ENCODE data around the gene SLC1A7. TPM values are rescaled to one million over a fixed set of nuclear protein-coding genes. Genes with fewer than 3 reads are reported as not detected.

Gene SLC1A7
- total RNA-seq, 1 donor from 2014 or later: not detected

DNA sequence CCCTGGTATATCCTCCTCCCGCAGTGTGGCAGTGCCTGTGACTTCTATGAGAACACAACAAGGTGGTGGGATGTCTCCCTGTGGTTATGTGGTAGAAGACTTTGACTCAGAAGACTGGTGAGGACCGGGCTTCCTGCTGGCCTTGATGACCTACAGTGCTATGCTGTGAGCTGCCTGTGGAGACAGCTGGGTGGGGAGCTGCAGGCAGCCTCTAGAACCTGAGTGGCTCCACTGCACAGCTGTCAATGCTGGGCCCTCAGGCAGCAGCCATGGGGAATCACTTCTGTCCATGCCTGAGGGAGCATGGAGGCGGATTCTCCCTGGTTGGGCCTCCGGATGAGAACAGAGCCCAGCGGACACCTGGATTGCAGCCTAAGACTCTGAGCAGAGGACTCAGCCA is 14.9 kb downstream of the SLC1A7 start:
- TF ChIP-seq, protein P1, sequence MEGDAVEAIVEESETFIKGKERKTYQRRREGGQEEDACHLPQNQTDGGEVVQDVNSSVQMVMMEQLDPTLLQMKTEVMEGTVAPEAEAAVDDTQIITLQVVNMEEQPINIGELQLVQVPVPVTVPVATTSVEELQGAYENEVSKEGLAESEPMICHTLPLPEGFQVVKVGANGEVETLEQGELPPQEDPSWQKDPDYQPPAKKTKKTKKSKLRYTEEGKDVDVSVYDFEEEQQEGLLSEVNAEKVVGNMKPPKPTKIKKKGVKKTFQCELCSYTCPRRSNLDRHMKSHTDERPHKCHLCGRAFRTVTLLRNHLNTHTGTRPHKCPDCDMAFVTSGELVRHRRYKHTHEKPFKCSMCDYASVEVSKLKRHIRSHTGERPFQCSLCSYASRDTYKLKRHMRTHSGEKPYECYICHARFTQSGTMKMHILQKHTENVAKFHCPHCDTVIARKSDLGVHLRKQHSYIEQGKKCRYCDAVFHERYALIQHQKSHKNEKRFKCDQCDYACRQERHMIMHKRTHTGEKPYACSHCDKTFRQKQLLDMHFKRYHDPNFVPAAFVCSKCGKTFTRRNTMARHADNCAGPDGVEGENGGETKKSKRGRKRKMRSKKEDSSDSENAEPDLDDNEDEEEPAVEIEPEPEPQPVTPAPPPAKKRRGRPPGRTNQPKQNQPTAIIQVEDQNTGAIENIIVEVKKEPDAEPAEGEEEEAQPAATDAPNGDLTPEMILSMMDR (IDR thresholded peaks at IDR 0.05): no peak
- H3K4me3 Mint-ChIP-seq (ENCODE audit: unreplicated experiment): no peak overlapping the region
- no peak for DNase-seq (ENCODE audit: extremely low spot score, unreplicated experiment)
- H3K4me1 Mint-ChIP-seq (ENCODE audit: unreplicated experiment): peaks cover 32% of the 10 kb centered on the region
- H3K27ac Mint-ChIP-seq (ENCODE audit: unreplicated experiment): no peak overlapping the region
- no peaks in the 10 kb centered on the region for H3K27me3 Mint-ChIP-seq (ENCODE audit: unreplicated experiment)
- H3K9me3 Mint-ChIP-seq (ENCODE audit: unreplicated experiment): no peaks in the 10 kb centered on the region
- no peaks in the 10 kb centered on the region for H3K36me3 Mint-ChIP-seq (ENCODE audit: unreplicated experiment)

DNA sequence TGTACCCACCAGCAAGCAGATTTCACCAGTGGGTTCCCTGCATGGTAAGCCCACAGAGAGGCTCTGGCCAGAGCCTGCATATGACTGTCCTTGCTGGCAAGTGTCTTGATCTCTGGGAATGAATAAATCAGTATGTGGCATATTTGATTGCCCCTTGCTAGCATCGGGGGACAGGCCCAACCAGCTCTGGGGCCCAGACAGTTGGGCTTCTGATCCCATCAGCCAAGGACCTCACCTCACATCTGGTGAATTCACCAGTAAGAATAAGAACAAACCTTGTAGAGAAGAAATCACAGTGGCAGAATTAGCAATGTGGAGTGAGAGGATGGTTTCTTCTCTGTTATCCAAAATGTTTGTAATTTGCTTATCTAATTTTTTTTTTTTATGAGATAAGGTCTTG is 15.9 kb downstream of the SLC1A7 start:
- Mint-ChIP-seq H3K27ac (ENCODE audit: unreplicated experiment) (no peak overlapping the region), H3K9me3 (ENCODE audit: unreplicated experiment) (no peaks in the 10 kb centered on the region), H3K4me1 (ENCODE audit: unreplicated experiment) (peaks cover 42% of the 10 kb centered on the region), H3K36me3 (ENCODE audit: unreplicated experiment) (no peaks in the 10 kb centered on the region), H3K27me3 (ENCODE audit: unreplicated experiment) (no peaks in the 10 kb centered on the region), H3K4me3 (ENCODE audit: unreplicated experiment) (no peak overlapping the region)
- TF ChIP-seq, protein P1 (IDR thresholded peaks at IDR 0.05): no peak
- no peak for DNase-seq (ENCODE audit: extremely low spot score, unreplicated experiment)

DNA sequence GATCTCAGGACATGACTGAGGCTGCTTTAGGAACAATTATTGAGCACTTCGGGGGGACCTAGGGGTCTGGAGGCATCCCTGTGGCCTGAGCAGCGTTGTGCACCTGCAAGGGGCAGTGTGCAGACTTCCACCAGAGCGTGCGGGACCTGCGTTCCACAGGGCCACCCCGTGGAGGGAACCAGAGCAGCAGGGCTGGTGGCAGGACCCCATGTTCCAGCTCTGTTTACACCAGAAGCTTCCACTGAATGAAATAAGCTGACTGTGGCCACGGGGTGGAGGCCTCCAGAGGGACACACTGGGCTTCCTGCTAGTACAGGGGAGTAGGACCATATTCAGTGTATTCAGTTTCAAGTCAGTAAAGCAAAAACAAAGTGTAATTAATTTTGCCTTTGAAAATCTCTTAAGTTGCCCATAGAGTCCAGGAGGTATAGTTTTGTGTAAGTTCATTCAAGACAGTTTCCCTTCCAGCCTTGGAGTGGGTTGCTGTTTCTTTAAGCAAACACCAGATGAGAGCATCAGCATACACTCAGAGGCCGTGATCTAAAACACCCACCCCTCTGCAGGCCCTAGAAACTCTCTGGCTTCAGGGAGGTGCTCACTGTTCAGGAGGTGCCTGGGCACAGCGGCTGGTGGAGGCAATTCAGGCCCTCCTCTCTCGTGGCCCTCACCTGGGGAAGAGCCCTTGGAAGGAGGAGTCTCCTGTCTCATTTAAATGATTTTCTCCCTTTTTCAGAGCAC is 16.6 kb downstream of the SLC1A7 start:
- Mint-ChIP-seq H3K36me3 (ENCODE audit: unreplicated experiment) (no peaks in the 10 kb centered on the region), H3K27me3 (ENCODE audit: unreplicated experiment) (no peaks in the 10 kb centered on the region), H3K4me1 (ENCODE audit: unreplicated experiment) (peaks cover 45% of the 10 kb centered on the region), H3K4me3 (ENCODE audit: unreplicated experiment) (no peak overlapping the region), H3K9me3 (ENCODE audit: unreplicated experiment) (no peaks in the 10 kb centered on the region), H3K27ac (ENCODE audit: unreplicated experiment) (no peak overlapping the region)
- TF ChIP-seq, protein P1 (IDR thresholded peaks at IDR 0.05): no peak
- no peak for DNase-seq (ENCODE audit: extremely low spot score, unreplicated experiment)

DNA sequence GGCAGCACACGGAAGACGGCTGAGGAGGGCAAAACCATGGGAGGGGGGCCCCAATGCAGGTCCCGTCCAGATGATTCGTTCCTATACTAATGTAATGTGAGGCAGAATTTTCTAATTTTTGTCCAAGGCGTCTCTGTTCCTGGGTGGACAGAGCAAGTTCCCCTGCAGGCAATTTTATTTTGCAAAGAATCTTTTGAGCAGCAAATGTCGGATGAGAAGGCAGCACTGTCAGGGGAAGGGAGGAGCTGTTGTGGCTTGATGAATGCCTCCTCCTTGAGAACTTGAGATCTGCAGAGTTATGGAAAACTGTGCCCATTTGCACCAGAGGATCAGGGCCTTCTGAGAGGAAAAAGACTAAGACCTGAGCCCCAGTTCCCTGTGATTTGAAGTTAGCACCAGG is 17.3 kb downstream of the SLC1A7 start:
- H3K4me1 Mint-ChIP-seq (ENCODE audit: unreplicated experiment): peaks cover 45% of the 10 kb centered on the region
- H3K9me3 Mint-ChIP-seq (ENCODE audit: unreplicated experiment): no peaks in the 10 kb centered on the region
- H3K27me3 Mint-ChIP-seq (ENCODE audit: unreplicated experiment): no peaks in the 10 kb centered on the region
- no peak overlapping the region for H3K4me3 Mint-ChIP-seq (ENCODE audit: unreplicated experiment)
- H3K27ac Mint-ChIP-seq (ENCODE audit: unreplicated experiment): peak overlapping the region; percentile 5
- TF ChIP-seq, protein P1 (IDR thresholded peaks at IDR 0.05): no peak
- no peaks in the 10 kb centered on the region for H3K36me3 Mint-ChIP-seq (ENCODE audit: unreplicated experiment)
- no peak for DNase-seq (ENCODE audit: extremely low spot score, unreplicated experiment)

DNA sequence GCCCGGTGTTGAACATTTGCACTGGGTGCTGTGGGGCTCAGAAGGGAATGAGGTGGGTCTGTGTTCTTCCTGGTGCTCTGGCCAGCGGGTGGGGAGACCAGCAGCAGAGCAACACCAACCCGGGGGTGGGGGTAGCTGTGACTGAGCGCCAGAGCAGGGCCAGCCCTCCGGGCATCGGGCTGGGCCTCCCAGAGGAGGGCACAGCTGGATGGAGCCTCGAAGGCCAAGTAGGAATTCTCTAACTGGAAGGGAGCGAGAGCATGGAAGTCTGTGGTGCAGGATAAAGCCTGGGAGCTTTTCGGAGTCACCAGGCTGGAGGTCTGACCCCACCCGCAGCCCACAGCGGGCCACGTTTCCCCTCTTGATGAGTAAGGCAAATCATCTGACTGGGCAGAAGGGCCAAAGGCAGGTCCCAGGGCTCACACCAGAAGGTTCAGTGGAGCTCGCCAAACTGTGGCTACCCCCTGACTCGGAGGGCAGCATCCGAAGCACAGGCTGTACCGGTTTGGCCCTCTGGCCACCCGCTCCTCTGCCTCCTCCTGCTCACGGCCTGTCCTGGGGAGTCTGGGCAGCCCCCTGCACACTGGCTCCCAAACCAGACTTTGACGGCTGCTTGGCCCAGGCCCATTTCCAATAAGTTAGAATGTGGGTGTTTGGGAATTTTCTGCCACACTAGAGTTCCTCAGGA is 18.8 kb downstream of the SLC1A7 start:
- H3K27ac Mint-ChIP-seq (ENCODE audit: unreplicated experiment): no peak overlapping the region
- DNase-seq (ENCODE audit: extremely low spot score, unreplicated experiment): no peak

More for the DNA sequence above, 18.8 kb downstream of the SLC1A7 start:
- H3K9me3 Mint-ChIP-seq (ENCODE audit: unreplicated experiment): no peaks in the 10 kb centered on the region
- H3K4me3 Mint-ChIP-seq (ENCODE audit: unreplicated experiment): no peak overlapping the region
- peaks cover 40% of the 10 kb centered on the region for H3K4me1 Mint-ChIP-seq (ENCODE audit: unreplicated experiment)
- TF ChIP-seq, protein P1 (IDR thresholded peaks at IDR 0.05): no peak
- H3K36me3 Mint-ChIP-seq (ENCODE audit: unreplicated experiment): no peaks in the 10 kb centered on the region
- no peaks in the 10 kb centered on the region for H3K27me3 Mint-ChIP-seq (ENCODE audit: unreplicated experiment)

Measured in osteocyte (in vitro differentiated cells).